GM13977 (cell line): ENCODE data around the gene PTPRQ.

ENCODE experiments used
- DNase-seq: peaks from one replicate; pipeline ENCODE4 v3.0.0; 2012; ENCODE audit warnings: low spot score
- in situ Hi-C: fragments of 300-500 bp; cut with MboI; formaldehyde crosslinking; loops from one replicate; pipeline ENCODE4 v1.12.0; 2022; ENCODE audit warnings: low sequenced_read_pairs, low pct_unique_long_range_greater_than_20kb, mixed read lengths, inconsistent platforms; ENCODE audit not compliant: unreplicated experiment
- TF ChIP-seq, protein P1 (sequence below): IDR thresholded peaks from 2 replicates; pipeline ENCODE4 v1.5.1; 2012; ENCODE audit warnings: mild to moderate bottlenecking, control low read depth; ENCODE audit not compliant: insufficient read depth; ENCODE audit errors: extremely low read depth, missing control alignments

Gene PTPRQ

DNA sequence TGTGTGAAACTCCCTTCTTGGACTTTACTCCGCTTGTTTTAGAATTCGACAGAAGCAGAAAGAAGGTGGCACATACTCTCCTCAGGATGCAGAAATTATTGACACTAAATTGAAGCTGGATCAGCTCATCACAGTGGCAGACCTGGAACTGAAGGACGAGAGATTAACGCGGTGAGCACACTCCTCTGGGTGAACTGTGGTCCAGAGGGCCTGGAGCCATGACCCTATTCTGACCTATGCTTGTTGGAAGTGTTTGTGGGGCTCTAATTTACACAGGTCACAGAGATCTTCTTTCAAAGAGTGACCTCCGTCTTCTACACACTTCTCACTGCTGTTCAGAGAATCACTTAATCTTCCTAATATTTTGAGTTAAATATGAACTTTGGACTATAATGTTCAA is 190.9 kb downstream of the PTPRQ start:
- no peak for DNase-seq
- in situ Hi-C loops, result no loop called here
- TF ChIP-seq, protein P1, sequence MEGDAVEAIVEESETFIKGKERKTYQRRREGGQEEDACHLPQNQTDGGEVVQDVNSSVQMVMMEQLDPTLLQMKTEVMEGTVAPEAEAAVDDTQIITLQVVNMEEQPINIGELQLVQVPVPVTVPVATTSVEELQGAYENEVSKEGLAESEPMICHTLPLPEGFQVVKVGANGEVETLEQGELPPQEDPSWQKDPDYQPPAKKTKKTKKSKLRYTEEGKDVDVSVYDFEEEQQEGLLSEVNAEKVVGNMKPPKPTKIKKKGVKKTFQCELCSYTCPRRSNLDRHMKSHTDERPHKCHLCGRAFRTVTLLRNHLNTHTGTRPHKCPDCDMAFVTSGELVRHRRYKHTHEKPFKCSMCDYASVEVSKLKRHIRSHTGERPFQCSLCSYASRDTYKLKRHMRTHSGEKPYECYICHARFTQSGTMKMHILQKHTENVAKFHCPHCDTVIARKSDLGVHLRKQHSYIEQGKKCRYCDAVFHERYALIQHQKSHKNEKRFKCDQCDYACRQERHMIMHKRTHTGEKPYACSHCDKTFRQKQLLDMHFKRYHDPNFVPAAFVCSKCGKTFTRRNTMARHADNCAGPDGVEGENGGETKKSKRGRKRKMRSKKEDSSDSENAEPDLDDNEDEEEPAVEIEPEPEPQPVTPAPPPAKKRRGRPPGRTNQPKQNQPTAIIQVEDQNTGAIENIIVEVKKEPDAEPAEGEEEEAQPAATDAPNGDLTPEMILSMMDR, result no peak

DNA sequence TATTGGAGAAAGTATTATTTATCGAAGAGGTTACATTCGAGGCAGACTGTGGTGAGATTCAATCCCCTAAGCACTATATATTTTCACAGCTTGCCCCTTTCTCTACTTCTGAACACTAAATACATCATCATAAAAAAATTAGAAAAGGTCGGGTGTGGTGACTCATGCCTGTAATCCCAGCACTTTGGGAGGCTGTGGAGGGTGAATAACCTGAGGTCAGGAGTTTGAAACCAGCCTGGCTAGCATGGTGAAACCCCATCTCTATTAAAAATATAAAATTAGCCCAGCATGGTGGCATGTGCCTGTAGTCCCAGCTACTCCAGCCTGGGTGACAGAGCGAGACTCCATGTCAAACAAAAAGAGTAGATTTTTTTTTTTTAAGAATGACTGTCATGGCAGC is 192.8 kb downstream of the PTPRQ start:
- TF ChIP-seq, protein P1, result no peak
- in situ Hi-C loops, result no loop called here
- no peak for DNase-seq

DNA sequence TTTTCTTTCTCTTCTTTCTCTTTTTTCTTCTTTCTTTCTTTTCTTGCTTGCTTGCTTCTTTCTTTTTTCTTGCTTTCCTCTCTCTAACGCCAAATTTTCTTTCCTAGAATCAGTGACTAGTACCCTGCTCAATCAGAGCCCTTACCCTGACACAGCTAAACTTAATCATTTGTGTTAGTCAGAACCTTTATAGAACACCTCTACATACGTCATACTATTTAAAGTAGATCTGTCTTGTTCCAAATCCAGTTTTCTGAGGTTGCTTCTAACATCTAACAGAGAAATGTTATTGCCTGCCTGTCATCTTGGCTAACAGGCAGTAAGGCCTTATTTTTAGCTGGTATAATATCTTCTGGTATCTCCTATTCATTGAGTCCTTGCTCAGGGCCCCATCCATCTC is 197.9 kb downstream of the PTPRQ start:
- TF ChIP-seq, protein P1, result no peak
- in situ Hi-C loops, result no loop called here
- DNase-seq, result no peak

DNA sequence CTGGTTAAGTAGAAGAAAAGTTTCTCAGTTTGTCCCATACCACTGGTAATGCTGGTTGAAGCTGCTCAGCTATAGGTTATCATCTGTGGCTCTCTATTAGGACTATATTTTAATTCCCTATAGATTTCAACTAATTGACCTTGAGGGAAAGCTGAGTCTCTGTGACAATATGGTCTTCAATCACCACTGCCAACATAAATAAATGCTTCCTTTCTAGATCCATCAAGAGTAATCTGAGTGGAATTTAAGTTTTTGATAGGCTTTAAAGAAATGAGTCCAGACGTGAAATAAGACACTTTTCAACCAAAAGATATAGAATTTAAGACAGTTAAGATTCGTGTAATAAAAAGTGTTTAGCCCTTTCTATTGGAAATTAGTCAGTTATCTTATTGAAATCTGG is 199.9 kb downstream of the PTPRQ start:
- in situ Hi-C loops, result no loop called here
- TF ChIP-seq, protein P1, result no peak
- no peak for DNase-seq

DNA sequence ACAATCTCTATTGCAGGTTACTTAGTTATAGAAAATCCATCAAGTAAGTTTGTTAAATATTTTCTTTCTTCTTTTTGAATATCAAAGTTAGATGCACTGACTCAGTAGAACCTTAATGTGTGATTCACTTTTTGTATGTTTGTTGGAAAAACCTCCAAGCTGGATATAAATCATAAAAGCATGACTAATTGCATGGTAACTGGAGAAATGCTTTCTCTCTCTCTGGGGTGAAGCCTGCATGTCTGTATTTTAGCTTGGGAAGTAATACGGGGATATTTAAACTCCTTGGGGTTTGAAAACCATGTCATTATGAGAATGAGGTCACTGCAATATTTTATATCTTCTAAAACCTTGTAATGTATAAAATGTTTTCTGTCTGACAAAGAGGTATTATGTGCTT is 204.8 kb downstream of the PTPRQ start:
- in situ Hi-C loops, result no loop called here
- no peak for DNase-seq
- TF ChIP-seq, protein P1, result no peak

DNA sequence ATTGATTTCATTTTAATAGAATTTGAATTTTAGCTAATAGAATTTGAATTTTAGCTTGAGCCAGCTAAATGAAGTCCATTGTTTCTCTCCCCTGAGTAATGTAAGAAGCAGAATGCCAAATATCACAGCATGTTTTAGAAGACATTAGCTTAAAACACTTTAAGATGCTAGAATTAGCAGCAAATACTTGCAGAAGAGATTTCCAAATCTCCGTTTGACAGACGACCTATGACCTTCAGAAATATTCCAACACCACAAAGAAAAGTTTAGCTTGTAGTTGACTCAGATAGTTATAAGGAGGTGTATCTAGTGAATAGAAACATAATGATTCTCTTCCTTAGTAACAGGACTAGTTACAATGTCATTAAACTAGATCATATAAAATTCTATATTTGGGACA is 211.7 kb downstream of the PTPRQ start:
- DNase-seq, result no peak
- in situ Hi-C loops, result no loop called here
- TF ChIP-seq, protein P1, result no peak

DNA sequence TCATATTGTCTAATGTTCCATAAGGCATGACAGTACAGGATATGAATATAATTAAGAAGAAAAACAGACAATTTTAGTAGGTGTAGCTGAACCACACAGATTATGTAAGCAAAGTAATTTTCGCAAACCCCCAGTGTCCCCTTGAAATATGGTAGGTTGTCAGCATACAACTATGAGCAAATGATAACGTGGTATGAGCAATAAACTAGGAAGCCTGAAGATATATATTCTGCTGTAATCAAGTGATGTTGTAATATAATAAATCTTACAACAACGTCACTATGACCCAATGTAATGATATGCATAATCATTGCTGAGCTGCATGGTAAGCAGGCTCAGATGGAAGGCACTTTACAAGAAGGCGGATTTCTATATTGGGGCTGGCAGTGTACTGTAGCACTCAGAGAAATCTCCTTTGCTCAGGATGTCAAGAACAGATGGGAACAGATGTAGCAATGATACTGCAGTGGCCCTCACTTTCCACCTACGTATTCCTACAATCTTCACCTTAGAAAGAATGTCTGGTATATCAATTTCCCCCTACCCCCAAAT is 215.6 kb downstream of the PTPRQ start:
- DNase-seq, result no peak
- in situ Hi-C loops, result no loop called here
- TF ChIP-seq, protein P1, result no peak
